Activated CD4-positive, CD25-positive, alpha-beta regulatory T cell (primary cell): Measurements from ENCODE around the gene NRL.

Experiments used
- DNase-seq, 4 experiments: peaks; one replicate each; lab custom pipeline; 2025; lab: John Stamatoyannopoulos, UW

NRL gene

GRCh38 chr14:24114532-24115421 is at the start of gene NRL, which contains the start of gene DCAF11:
NRL (minus strand) TSS chr14:24114949; CDS start chr14:24082848, 32,101 bp downstream.
DCAF11 (plus strand) TSS chr14:24114777; CDS start chr14:24115595, 818 bp downstream.
- DNase-seq, result peak; percentile 96 to 97 (median 97)

- DNase-seq, result no peak
Observed at GRCh38 chr14:24162093-24162492, 47.3 kb upstream of the NRL start.

GRCh38 chr14:24160850-24161804 is 46.4 kb upstream of the NRL start, which contains the start of gene IRF9:
IRF9 (plus strand) TSS chr14:24161265; CDS start chr14:24162145, 880 bp downstream.
- DNase-seq, result peak; percentile 93 to 99 (median 95)

GRCh38 chr14:24160499-24160849 is 45.7 kb upstream of the NRL start:
- DNase-seq, result no peak

GRCh38 chr14:24159777-24160498 is 45.2 kb upstream of the NRL start:
- no peak for DNase-seq

- DNase-seq, result no peak
Observed at GRCh38 chr14:24157331-24157730, 42.6 kb upstream of the NRL start.

GRCh38 chr14:24156840-24157239 is 42.1 kb upstream of the NRL start:
- no peak for DNase-seq

GRCh38 chr14:24155100-24155499 is 40.4 kb upstream of the NRL start:
- no peak for DNase-seq

GRCh38 chr14:24151404-24152080 is 36.8 kb upstream of the NRL start:
- no peak for DNase-seq

- no peak for DNase-seq
Observed at GRCh38 chr14:24150993-24151392, 36.2 kb upstream of the NRL start.

GRCh38 chr14:24150567-24150966 is 35.8 kb upstream of the NRL start:
- no peak for DNase-seq

- no peak for DNase-seq
Observed at GRCh38 chr14:24150061-24150460, 35.3 kb upstream of the NRL start.

- no peak for DNase-seq
Observed at GRCh38 chr14:24149302-24149969, 34.7 kb upstream of the NRL start.

- DNase-seq, result no peak
Observed at GRCh38 chr14:24147761-24148428, 33.1 kb upstream of the NRL start.

GRCh38 chr14:24146978-24147760 is 32.4 kb upstream of the NRL start, which contains the start of gene RNF31:
RNF31 (plus strand) TSS chr14:24147498; CDS start chr14:24147699, 201 bp downstream.
- peak; percentile 92 to 96 (median 94) for DNase-seq

GRCh38 chr14:24146453-24146977 is 31.8 kb upstream of the NRL start, which contains the start of gene PSME2:
PSME2 (minus strand) TSS chr14:24146610; CDS start chr14:24146581, 29 bp downstream.
- peak; percentile 63 to 93 (median 72) for DNase-seq

GRCh38 chr14:24145690-24146452 is 31.1 kb upstream of the NRL start:
- DNase-seq, result no peak

- DNase-seq, result no peak
Observed at GRCh38 chr14:24145219-24145618, 30.5 kb upstream of the NRL start.
